SU-DHL-6 (cell line): ENCODE results near the gene CHRM2.

Experiments
- CTCF ChIP-seq: fragments of 200-600 bp; sonication (generic); IDR thresholded peaks from one replicate; pipeline ENCODE4 v1.5.1; 2017; ENCODE audit warnings: antibody characterized with exemption, mild to moderate bottlenecking, low read length, moderate library complexity; ENCODE audit not compliant: insufficient read depth, poor library complexity, severe bottlenecking
- EZH2phosphoT487 ChIP-seq: fragments of 200-600 bp; sonication (generic), shearing (Covaris generic); conservative IDR thresholded peaks from 2 replicates; pipeline ENCODE4 v1.6.1; 2018; ENCODE audit warnings: mild to moderate bottlenecking, antibody characterized with exemption, low read length, moderate library complexity, mixed read lengths

GRCh38 chr7:136937436-136937835 is 69.0 kb downstream of the CHRM2 start:
- TF ChIP-seq CTCF = no peak
- no peak for TF ChIP-seq EZH2phosphoT487
